Stimulated activated CD8-positive, alpha-beta memory T cell treated with anti-CD3 and anti-CD28 coated beads, Interleukin-2, amount 100 ng/mL, for 48 hours (primary cell): ENCODE data around the gene ERICH4.
"Not testable (repeated sequence)": the region's sequence is repeated elsewhere in the genome, so short reads cannot be mapped to it uniquely, and the experiment has no call there.

ENCODE experiments used
- DNase-seq, 2 donors: peaks; one replicate each; pipeline ENCODE4 v3.0.0-alpha.2; 2020; ENCODE audit warnings: low read depth in 2 of 2

The ERICH4 gene

GRCh38 chr19:41435376-41435775, 7.6 kb upstream of the ERICH4 start:
- not testable (repeated sequence) for DNase-seq

- no peak for DNase-seq
Observed at GRCh38 chr19:41435936-41436673, 6.9 kb upstream of the ERICH4 start.

GRCh38 chr19:41436674-41436951, 6.3 kb upstream of the ERICH4 start:
- no peak for DNase-seq

GRCh38 chr19:41437944-41438574, 4.9 kb upstream of the ERICH4 start:
- no peak for DNase-seq

- DNase-seq: peak; percentile 91 to 94
Observed at GRCh38 chr19:41439441-41440222, 3.3 kb upstream of the ERICH4 start, which contains the start of gene DMAC2. Gene DMAC2, minus strand, starts transcription at chr19:41439912. Its CDS starts 13 bp downstream, at chr19:41439899.

GRCh38 chr19:41441321-41441945, 1.5 kb upstream of the ERICH4 start:
- DNase-seq: no peak

- no peak for DNase-seq
Observed at GRCh38 chr19:41443813-41444455, 978 bp downstream of the ERICH4 start.

- no peak for DNase-seq
Observed at GRCh38 chr19:41445575-41445974, 2.6 kb downstream of the ERICH4 start.

GRCh38 chr19:41447732-41448332, 4.9 kb downstream of the ERICH4 start:
- no peak for DNase-seq

GRCh38 chr19:41449079-41449864, 6.3 kb downstream of the ERICH4 start:
- peak; percentile 50 to 55 for DNase-seq

- DNase-seq: no peak
Observed at GRCh38 chr19:41449865-41450178, 6.9 kb downstream of the ERICH4 start.

GRCh38 chr19:41452584-41453275, 9.8 kb downstream of the ERICH4 start:
- no peak for DNase-seq

- no peak for DNase-seq
Observed at GRCh38 chr19:41455936-41456335, 13.0 kb downstream of the ERICH4 start.

GRCh38 chr19:41456342-41456918, 13.5 kb downstream of the ERICH4 start:
- DNase-seq: no peak

- no peak for DNase-seq
Observed at GRCh38 chr19:41457241-41457640, 14.3 kb downstream of the ERICH4 start.

- DNase-seq: no peak
Observed at GRCh38 chr19:41462497-41462896, 19.5 kb downstream of the ERICH4 start.

- not testable (repeated sequence) for DNase-seq
Observed at GRCh38 chr19:41463257-41464256, 20.6 kb downstream of the ERICH4 start.

- DNase-seq: no peak
Observed at GRCh38 chr19:41476583-41476982, 33.6 kb downstream of the ERICH4 start.

GRCh38 chr19:41478171-41478570, 35.2 kb downstream of the ERICH4 start:
- DNase-seq: no peak
